Hepatocyte (in vitro differentiated cells): ENCODE data around the gene SKIC2.
"Not testable (repeated sequence)": the region's sequence is repeated elsewhere in the genome, so short reads cannot be mapped to it uniquely, and the experiment has no call there.

Source experiments
- CTCF ChIP-seq: fragments of 200-600 bp; sonication (generic); IDR thresholded peaks from 2 replicates; pipeline ENCODE4 v1.5.1; 2016; ENCODE audit warnings: antibody characterized with exemption, mild to moderate bottlenecking; ENCODE audit not compliant: poor library complexity
- EZH2 ChIP-seq: fragments of 200-600 bp; sonication (generic); IDR thresholded peaks from 2 replicates; pipeline ENCODE4 v1.6.1; 2016; ENCODE audit warnings: antibody characterized with exemption, mild to moderate bottlenecking, borderline replicate concordance
- EZH2phosphoT487 ChIP-seq: fragments of 200-600 bp; sonication (generic); IDR thresholded peaks from one replicate; pipeline ENCODE4 v1.6.1; 2018; ENCODE audit warnings: antibody characterized with exemption, mild to moderate bottlenecking, low read depth, moderate library complexity; ENCODE audit not compliant: unreplicated experiment, severe bottlenecking

- not testable (repeated sequence) for TF ChIP-seq CTCF, EZH2, EZH2phosphoT487
These were observed 50.6 kb downstream of the SKIC2 start for GRCh38 chr6:32009537-32009936.
